WERI-Rb-1 (cell line): Measurements from ENCODE around the gene RASA3.
"Not testable (repeated sequence)": the region's sequence is repeated elsewhere in the genome, so short reads cannot be mapped to it uniquely, and the experiment has no call there.

Experiments used
- DNase-seq: peaks from one replicate; pipeline ENCODE4 v3.0.0-alpha.2; 2020
- H3K27ac ChIP-seq: fragments of 250-450 bp; sonication (Bioruptor Pico); 2 replicates; pipeline ENCODE4 v1.5.1; 2020; ENCODE audit warnings: mild to moderate bottlenecking, moderate library complexity
- H3K27me3 ChIP-seq: fragments of 250-450 bp; sonication (Bioruptor Pico); 2 replicates; pipeline ENCODE4 v1.5.1; 2021; ENCODE audit warnings: mild to moderate bottlenecking, low read depth, moderate library complexity; ENCODE audit not compliant: insufficient read depth, severe bottlenecking
- H3K36me3 ChIP-seq: fragments of 250-450 bp; sonication (Bioruptor Pico); 2 replicates; pipeline ENCODE4 v1.5.1; 2020; ENCODE audit warnings: mild to moderate bottlenecking, moderate library complexity
- H3K4me3 ChIP-seq: 2 replicates; pipeline ENCODE4 v1.5.1; 2011; ENCODE audit warnings: low read depth, mild to moderate bottlenecking, control low read depth, low read length
- H3K9me3 ChIP-seq: fragments of 250-450 bp; sonication (Bioruptor Pico); 2 replicates; pipeline ENCODE4 v1.5.1; 2021; ENCODE audit warnings: mild to moderate bottlenecking, moderate library complexity; ENCODE audit not compliant: severe bottlenecking
- CTCF ChIP-seq: IDR thresholded peaks from 2 replicates; pipeline ENCODE4 v1.5.1; 2011; ENCODE audit warnings: low read depth, mild to moderate bottlenecking, control low read depth, inconsistent platforms, low read length

RASA3 gene

GRCh38 chr13:114106991-114107685 is 25.3 kb downstream of the RASA3 start:
- TF ChIP-seq CTCF, result no peak
- peaks cover 12% of the 10 kb centered on the region for H3K9me3 ChIP-seq
- no peak overlapping the region for H3K27ac ChIP-seq
- peak; percentile 11 for DNase-seq
- no peaks in the 10 kb centered on the region for H3K27me3 ChIP-seq
- no peak overlapping the region for H3K4me3 ChIP-seq
- H3K36me3 ChIP-seq, result no peaks in the 10 kb centered on the region

GRCh38 chr13:114106526-114106925 is 25.9 kb downstream of the RASA3 start:
- Histone ChIP-seq H3K27ac (no peak overlapping the region), H3K9me3 (peaks cover 12% of the 10 kb centered on the region), H3K27me3 (no peaks in the 10 kb centered on the region), H3K4me3 (no peak overlapping the region), H3K36me3 (no peaks in the 10 kb centered on the region)
- no peak for TF ChIP-seq CTCF
- no peak for DNase-seq

GRCh38 chr13:114105521-114106225 is 26.8 kb downstream of the RASA3 start:
- no peak for DNase-seq
- Histone ChIP-seq H3K27ac (no peak overlapping the region), H3K4me3 (no peak overlapping the region), H3K36me3 (no peaks in the 10 kb centered on the region), H3K27me3 (no peaks in the 10 kb centered on the region), H3K9me3 (peaks cover 12% of the 10 kb centered on the region)
- no peak for TF ChIP-seq CTCF

GRCh38 chr13:114104655-114105520 is 27.5 kb downstream of the RASA3 start:
- TF ChIP-seq CTCF, result no peak
- Histone ChIP-seq H3K4me3 (no peak overlapping the region), H3K27ac (no peak overlapping the region), H3K9me3 (peaks cover 12% of the 10 kb centered on the region), H3K36me3 (no peaks in the 10 kb centered on the region), H3K27me3 (no peaks in the 10 kb centered on the region)
- peak; percentile 12 for DNase-seq

GRCh38 chr13:114103801-114104654 is 28.4 kb downstream of the RASA3 start:
- no peak overlapping the region for H3K4me3 ChIP-seq
- H3K27me3 ChIP-seq, result no peaks in the 10 kb centered on the region
- H3K27ac ChIP-seq, result no peak overlapping the region
- TF ChIP-seq CTCF, result no peak
- peak; percentile 7 for DNase-seq
- H3K36me3 ChIP-seq, result no peaks in the 10 kb centered on the region
- peaks cover 12% of the 10 kb centered on the region for H3K9me3 ChIP-seq

- not testable (repeated sequence) for DNase-seq, H3K27ac ChIP-seq, H3K4me3 ChIP-seq, H3K27me3 ChIP-seq, H3K36me3 ChIP-seq
- peaks cover 12% of the 10 kb centered on the region for H3K9me3 ChIP-seq
Observed at GRCh38 chr13:114103289-114103621, 29.2 kb downstream of the RASA3 start.
